Measurements from ENCODE around the gene CEACAM8.

DNA sequence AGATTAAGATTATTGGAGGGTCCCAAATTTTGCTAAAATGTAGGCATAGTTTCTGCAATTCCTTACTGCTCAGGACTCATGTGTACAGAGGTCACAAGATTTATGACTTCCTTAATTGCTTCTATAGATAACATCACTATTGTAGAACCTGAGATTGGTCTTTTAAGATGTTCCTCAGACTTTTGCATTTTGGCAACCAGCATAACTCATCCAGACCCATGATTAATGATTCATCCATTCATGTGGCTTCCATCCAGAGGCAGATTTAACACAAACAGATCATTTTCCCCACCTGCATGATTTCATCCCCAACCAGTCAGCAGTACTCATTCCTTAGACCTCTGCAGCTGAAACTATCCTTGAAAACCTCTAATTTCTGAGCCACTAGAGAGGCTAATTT lies 34.5 kb upstream of the CEACAM8 start:
- no peak for TF ChIP-seq GLI4 (tag by site-specific recombination; IDR thresholded peaks at IDR 0.05)
- no peak for TF ChIP-seq MYNN (tag by site-specific recombination; IDR thresholded peaks at IDR 0.05; ENCODE audit: borderline replicate concordance)
- no peak for TF ChIP-seq ZNF248 (tag by site-specific recombination; IDR thresholded peaks at IDR 0.05)
- TF ChIP-seq, protein P1, sequence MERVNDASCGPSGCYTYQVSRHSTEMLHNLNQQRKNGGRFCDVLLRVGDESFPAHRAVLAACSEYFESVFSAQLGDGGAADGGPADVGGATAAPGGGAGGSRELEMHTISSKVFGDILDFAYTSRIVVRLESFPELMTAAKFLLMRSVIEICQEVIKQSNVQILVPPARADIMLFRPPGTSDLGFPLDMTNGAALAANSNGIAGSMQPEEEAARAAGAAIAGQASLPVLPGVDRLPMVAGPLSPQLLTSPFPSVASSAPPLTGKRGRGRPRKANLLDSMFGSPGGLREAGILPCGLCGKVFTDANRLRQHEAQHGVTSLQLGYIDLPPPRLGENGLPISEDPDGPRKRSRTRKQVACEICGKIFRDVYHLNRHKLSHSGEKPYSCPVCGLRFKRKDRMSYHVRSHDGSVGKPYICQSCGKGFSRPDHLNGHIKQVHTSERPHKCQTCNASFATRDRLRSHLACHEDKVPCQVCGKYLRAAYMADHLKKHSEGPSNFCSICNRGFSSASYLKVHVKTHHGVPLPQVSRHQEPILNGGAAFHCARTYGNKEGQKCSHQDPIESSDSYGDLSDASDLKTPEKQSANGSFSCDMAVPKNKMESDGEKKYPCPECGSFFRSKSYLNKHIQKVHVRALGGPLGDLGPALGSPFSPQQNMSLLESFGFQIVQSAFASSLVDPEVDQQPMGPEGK (tag by site-specific recombination; IDR thresholded peaks at IDR 0.05): no peak
- TF ChIP-seq, protein P2, sequence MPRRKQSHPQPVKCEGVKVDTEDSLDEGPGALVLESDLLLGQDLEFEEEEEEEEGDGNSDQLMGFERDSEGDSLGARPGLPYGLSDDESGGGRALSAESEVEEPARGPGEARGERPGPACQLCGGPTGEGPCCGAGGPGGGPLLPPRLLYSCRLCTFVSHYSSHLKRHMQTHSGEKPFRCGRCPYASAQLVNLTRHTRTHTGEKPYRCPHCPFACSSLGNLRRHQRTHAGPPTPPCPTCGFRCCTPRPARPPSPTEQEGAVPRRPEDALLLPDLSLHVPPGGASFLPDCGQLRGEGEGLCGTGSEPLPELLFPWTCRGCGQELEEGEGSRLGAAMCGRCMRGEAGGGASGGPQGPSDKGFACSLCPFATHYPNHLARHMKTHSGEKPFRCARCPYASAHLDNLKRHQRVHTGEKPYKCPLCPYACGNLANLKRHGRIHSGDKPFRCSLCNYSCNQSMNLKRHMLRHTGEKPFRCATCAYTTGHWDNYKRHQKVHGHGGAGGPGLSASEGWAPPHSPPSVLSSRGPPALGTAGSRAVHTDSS (tag by site-specific recombination; IDR thresholded peaks at IDR 0.05): no peak
- TF ChIP-seq, protein P3, sequence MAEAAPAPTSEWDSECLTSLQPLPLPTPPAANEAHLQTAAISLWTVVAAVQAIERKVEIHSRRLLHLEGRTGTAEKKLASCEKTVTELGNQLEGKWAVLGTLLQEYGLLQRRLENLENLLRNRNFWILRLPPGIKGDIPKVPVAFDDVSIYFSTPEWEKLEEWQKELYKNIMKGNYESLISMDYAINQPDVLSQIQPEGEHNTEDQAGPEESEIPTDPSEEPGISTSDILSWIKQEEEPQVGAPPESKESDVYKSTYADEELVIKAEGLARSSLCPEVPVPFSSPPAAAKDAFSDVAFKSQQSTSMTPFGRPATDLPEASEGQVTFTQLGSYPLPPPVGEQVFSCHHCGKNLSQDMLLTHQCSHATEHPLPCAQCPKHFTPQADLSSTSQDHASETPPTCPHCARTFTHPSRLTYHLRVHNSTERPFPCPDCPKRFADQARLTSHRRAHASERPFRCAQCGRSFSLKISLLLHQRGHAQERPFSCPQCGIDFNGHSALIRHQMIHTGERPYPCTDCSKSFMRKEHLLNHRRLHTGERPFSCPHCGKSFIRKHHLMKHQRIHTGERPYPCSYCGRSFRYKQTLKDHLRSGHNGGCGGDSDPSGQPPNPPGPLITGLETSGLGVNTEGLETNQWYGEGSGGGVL (tag by site-specific recombination; IDR thresholded peaks at IDR 0.05): no peak
- TF ChIP-seq, protein P4, sequence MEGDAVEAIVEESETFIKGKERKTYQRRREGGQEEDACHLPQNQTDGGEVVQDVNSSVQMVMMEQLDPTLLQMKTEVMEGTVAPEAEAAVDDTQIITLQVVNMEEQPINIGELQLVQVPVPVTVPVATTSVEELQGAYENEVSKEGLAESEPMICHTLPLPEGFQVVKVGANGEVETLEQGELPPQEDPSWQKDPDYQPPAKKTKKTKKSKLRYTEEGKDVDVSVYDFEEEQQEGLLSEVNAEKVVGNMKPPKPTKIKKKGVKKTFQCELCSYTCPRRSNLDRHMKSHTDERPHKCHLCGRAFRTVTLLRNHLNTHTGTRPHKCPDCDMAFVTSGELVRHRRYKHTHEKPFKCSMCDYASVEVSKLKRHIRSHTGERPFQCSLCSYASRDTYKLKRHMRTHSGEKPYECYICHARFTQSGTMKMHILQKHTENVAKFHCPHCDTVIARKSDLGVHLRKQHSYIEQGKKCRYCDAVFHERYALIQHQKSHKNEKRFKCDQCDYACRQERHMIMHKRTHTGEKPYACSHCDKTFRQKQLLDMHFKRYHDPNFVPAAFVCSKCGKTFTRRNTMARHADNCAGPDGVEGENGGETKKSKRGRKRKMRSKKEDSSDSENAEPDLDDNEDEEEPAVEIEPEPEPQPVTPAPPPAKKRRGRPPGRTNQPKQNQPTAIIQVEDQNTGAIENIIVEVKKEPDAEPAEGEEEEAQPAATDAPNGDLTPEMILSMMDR (tag by site-specific recombination; IDR thresholded peaks at IDR 0.05): no peak

Measured in HEK293 (cell line).